OCI-LY3 (cell line): ENCODE results near the gene NXF1.

ENCODE experiments used
- EZH2phosphoT487 ChIP-seq: fragments of 200-600 bp; shearing (Covaris generic); IDR thresholded peaks from 2 replicates; pipeline ENCODE4 v1.6.1; 2018; ENCODE audit warnings: antibody characterized with exemption, mixed run types, low read depth
- TF ChIP-seq, protein P1 (sequence below): fragments of 200-600, 300-600 bp; sonication (generic); IDR thresholded peaks from 2 replicates; pipeline ENCODE4 v1.5.1; 2014; ENCODE audit warnings: antibody characterized with exemption, low read length, low read depth

DNA sequence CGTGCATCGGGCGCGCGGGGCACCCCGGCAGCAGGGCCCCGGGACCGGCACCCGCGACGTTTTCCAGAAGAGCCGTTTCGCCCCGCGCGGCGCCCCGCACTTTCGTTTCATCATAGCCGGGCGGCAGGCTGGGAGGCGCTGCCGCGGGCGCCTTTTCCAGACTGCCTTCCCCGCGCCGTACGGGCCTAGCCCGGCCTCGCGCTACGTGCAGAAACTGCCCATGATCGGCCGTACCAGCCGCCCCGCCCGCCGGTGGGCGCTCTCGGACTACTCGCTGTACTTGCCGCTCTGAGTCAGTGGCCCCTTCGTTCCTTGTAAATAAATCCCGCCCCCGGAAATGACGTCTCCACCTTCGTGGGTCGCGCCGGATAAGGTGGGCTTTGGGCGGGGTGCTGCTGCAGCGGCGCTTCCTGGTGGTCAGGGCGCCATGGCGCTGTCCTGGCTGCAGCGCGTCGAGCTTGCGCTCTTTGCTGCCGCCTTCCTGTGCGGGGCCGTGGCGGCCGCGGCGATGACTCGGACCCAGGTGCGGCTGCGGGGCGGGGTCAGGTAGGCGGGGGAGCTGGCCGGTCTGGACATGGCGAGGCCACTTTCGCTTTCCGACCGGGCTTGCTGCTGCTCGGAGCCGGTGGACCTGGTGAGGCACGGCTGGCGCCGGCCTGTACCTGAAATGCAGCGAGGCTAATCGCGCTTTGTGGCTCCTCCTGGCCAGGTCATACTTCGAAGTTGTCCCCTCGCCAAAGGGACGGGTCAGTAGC, 18.1 kb downstream of the NXF1 start, which contains the start of gene TMEM179B:
- TF ChIP-seq, protein P1, sequence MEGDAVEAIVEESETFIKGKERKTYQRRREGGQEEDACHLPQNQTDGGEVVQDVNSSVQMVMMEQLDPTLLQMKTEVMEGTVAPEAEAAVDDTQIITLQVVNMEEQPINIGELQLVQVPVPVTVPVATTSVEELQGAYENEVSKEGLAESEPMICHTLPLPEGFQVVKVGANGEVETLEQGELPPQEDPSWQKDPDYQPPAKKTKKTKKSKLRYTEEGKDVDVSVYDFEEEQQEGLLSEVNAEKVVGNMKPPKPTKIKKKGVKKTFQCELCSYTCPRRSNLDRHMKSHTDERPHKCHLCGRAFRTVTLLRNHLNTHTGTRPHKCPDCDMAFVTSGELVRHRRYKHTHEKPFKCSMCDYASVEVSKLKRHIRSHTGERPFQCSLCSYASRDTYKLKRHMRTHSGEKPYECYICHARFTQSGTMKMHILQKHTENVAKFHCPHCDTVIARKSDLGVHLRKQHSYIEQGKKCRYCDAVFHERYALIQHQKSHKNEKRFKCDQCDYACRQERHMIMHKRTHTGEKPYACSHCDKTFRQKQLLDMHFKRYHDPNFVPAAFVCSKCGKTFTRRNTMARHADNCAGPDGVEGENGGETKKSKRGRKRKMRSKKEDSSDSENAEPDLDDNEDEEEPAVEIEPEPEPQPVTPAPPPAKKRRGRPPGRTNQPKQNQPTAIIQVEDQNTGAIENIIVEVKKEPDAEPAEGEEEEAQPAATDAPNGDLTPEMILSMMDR, result peak; percentile 49
- TF ChIP-seq EZH2phosphoT487, result no peak
